ENCODE results near the gene CCL19.
"Not testable (repeated sequence)": the region's sequence is repeated elsewhere in the genome, so short reads cannot be mapped to it uniquely, and the experiment has no call there.

Gene CCL19

DNA sequence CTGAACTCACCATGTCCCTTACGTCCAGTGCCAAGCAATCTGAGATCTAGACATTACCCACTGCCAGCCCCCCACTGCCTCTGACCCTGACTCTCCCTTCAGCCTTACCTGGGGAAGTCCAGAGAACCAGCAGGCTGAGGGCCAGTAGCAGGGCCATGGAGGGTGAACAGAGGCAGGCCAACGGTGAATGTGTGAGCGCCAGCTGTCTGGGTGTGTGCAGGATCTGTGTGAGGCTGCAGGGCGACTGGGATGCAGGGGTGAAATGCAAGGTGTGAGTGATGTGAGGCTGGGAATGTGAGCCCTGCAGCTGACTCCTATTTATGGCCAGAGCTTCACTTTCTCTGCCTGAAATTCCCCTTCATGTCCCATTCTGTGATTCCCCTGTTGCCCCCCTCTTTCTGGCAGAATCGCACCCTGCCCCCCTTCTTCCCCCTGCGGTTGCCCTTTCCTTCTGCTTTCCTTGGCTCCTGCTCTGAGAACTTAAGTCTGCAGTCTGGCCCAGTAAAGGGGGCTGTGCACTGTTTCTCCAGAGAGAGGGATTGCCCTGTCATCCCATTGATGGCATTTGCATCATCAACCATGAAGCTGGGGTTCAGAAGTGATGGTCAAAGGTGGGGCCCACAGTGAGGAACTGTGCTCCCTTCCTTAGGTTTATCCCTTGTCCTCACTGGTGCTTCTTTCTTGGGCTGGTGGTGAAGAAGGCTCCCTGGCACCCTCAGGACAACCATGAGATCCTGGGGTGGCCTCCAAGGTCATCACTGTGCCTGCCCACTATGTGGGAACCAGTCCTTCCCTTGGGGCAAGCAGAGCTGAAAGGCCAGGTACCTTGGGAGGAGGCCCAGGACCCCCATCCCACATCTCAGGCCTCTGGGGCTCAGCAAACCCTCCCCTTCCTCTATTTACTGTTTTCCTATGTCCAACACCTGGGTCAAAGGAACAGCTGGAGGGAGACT is at the start of gene CCL19:
Gene CCL19 (minus strand): TSS at position 294 of the 953 bp plus-strand sequence. CDS start 137 bp downstream, at position 157.
- Histone ChIP-seq H3K27me3 (ENCODE audit: control insufficient read depth in 5 of 5, insufficient read depth in 4 of 5, low read length in 5 of 5) (no peaks in the 10 kb centered on the region), H3K27ac (ENCODE audit: low read depth, low read length) (no peak within 1 kb of the TSS)

DNA sequence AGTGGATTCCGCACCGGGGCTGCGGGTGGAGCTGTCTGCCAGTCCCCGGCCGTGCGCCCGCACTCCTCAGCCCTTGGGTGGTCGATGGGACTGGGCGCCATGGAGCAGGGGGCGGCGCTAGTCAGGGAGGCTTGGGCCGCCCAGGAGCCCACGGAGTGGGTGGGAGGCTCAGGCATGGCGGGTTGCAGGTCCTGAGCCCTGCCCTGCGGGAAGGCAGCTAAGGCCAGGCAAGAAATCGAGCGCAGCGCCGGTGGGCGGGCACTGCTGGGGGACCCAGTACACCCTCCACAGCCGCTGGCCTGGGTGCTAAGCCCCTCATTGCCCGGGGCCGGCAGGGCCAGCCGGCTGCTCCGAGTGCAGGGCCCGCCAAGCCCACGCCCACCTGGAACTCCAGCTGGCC is 49.1 kb upstream of the CCL19 start:
- not testable (repeated sequence) for H3K27ac ChIP-seq (ENCODE audit: low read depth, low read length); H3K4me1 ChIP-seq (ENCODE audit: control insufficient read depth in 5 of 5, insufficient read depth in 5 of 5, low read length in 5 of 5); H3K4me3 ChIP-seq (ENCODE audit: low read depth in 1 of 5, low read length in 5 of 5); H3K27me3 ChIP-seq (ENCODE audit: control insufficient read depth in 5 of 5, insufficient read depth in 4 of 5, low read length in 5 of 5); H3K36me3 ChIP-seq (ENCODE audit: control insufficient read depth in 5 of 5, insufficient read depth in 5 of 5, low read length in 5 of 5); H3K9ac ChIP-seq (ENCODE audit: low read length in 5 of 5); H3K9me3 ChIP-seq (ENCODE audit: control insufficient read depth in 5 of 5, low read length in 5 of 5)

More for the DNA sequence above, at the start of gene CCL19:
- no peak within 1 kb of the TSS for H3K9ac ChIP-seq (ENCODE audit: low read length in 5 of 5)
- peaks cover 2 to 27% (median 20%) of the 10 kb centered on the region in 5 donors for H3K4me1 ChIP-seq (ENCODE audit: control insufficient read depth in 5 of 5, insufficient read depth in 5 of 5, low read length in 5 of 5)
- no peak within 1 kb of the TSS for H3K4me3 ChIP-seq (ENCODE audit: low read depth in 1 of 5, low read length in 5 of 5)
- no peaks in the 10 kb centered on the region for H3K36me3 ChIP-seq (ENCODE audit: control insufficient read depth in 5 of 5, insufficient read depth in 5 of 5, low read length in 5 of 5)
- H3K9me3 ChIP-seq (ENCODE audit: control insufficient read depth in 5 of 5, low read length in 5 of 5) = no peaks in the 10 kb centered on the region

DNA sequence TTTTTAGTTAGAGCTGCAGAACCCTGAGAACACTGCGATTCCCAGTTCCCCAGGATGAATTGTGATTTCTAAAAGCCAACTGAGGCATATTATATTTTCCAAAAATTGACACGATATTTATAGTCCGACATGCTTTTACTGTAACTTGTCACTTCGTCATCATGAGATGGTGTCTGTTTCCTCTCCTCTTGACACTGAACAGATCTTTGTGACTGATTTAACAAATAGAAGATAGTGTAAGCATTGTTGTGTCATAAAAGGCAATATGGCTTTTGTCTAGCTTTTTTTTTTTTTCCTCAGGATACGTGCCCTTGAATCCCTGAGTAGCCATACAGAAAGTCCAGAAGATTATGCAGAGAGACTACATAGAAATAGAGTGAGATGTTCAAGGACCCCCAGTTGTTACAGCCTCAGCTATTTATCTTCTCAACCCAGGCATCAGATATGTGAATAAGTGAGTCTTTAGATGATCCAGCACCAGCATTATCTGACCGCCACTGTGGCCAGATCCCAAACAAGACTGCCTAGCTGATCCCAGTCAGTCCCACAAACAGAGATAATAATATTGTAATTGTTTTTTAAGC is 46.7 kb upstream of the CCL19 start:
- Histone ChIP-seq H3K9ac (ENCODE audit: low read length in 5 of 5) (no peak overlapping the region), H3K36me3 (ENCODE audit: control insufficient read depth in 5 of 5, insufficient read depth in 5 of 5, low read length in 5 of 5) (no peaks in the 10 kb centered on the region), H3K4me3 (ENCODE audit: low read depth in 1 of 5, low read length in 5 of 5) (no peak overlapping the region), H3K9me3 (ENCODE audit: control insufficient read depth in 5 of 5, low read length in 5 of 5) (no peaks in the 10 kb centered on the region), H3K4me1 (ENCODE audit: control insufficient read depth in 5 of 5, insufficient read depth in 5 of 5, low read length in 5 of 5) (no peaks in the 10 kb centered on the region), H3K27me3 (ENCODE audit: control insufficient read depth in 5 of 5, insufficient read depth in 4 of 5, low read length in 5 of 5) (no peaks in the 10 kb centered on the region), H3K27ac (ENCODE audit: low read depth, low read length) (no peak overlapping the region)

DNA sequence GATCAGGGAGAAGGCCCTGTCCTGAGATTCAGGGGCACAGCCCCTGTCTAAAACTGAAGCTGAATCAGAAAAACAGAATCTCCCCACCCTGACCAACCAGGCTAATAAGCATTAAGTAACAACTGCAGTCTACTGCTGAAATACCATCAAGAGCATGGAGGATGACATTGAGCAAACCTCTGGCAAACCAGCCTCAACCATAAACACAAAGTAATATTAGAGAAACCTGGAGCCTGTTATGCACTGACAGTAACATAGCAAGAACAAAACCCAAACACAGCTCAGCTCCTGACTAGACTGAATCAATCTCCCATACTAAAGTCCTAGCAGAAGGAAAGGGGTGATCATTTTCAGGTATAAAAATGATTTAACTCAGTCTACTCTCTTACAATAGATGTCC is 43.6 kb upstream of the CCL19 start:
- Histone ChIP-seq H3K4me3 (ENCODE audit: low read depth in 1 of 5, low read length in 5 of 5) (no peak overlapping the region), H3K27ac (ENCODE audit: low read depth, low read length) (no peak overlapping the region), H3K4me1 (ENCODE audit: control insufficient read depth in 5 of 5, insufficient read depth in 5 of 5, low read length in 5 of 5) (no peaks in the 10 kb centered on the region), H3K9ac (ENCODE audit: low read length in 5 of 5) (peak overlapping the region in 1 of 5 donors; percentile 20), H3K27me3 (ENCODE audit: control insufficient read depth in 5 of 5, insufficient read depth in 4 of 5, low read length in 5 of 5) (no peaks in the 10 kb centered on the region), H3K36me3 (ENCODE audit: control insufficient read depth in 5 of 5, insufficient read depth in 5 of 5, low read length in 5 of 5) (no peaks in the 10 kb centered on the region), H3K9me3 (ENCODE audit: control insufficient read depth in 5 of 5, low read length in 5 of 5) (no peaks in the 10 kb centered on the region)

DNA sequence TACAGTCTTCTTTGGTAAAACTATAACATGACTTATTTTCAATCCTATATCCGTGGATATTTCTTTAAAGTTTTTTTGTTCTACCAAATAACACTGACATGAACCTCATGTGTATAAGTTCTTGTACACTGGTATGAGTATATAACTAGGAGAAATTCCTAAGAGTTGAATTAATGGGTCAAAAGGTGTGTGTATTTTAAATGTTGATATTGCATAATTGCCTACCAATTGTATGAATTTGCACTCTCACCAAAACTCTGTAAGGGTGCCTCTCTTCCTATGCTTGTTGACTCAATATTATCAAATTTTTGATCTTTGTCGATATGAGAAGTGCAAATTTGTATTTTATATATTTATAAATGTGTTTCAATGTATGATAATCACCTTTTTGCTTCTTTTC is 41.8 kb upstream of the CCL19 start:
- no peaks in the 10 kb centered on the region for H3K9me3 ChIP-seq (ENCODE audit: control insufficient read depth in 5 of 5, low read length in 5 of 5)
- H3K27me3 ChIP-seq (ENCODE audit: control insufficient read depth in 5 of 5, insufficient read depth in 4 of 5, low read length in 5 of 5) = no peaks in the 10 kb centered on the region
- no peak overlapping the region for H3K4me3 ChIP-seq (ENCODE audit: low read depth in 1 of 5, low read length in 5 of 5)
- no peak overlapping the region for H3K9ac ChIP-seq (ENCODE audit: low read length in 5 of 5)
- H3K36me3 ChIP-seq (ENCODE audit: control insufficient read depth in 5 of 5, insufficient read depth in 5 of 5, low read length in 5 of 5) = no peaks in the 10 kb centered on the region
- no peak overlapping the region for H3K27ac ChIP-seq (ENCODE audit: low read depth, low read length)
- no peaks in the 10 kb centered on the region for H3K4me1 ChIP-seq (ENCODE audit: control insufficient read depth in 5 of 5, insufficient read depth in 5 of 5, low read length in 5 of 5)

DNA sequence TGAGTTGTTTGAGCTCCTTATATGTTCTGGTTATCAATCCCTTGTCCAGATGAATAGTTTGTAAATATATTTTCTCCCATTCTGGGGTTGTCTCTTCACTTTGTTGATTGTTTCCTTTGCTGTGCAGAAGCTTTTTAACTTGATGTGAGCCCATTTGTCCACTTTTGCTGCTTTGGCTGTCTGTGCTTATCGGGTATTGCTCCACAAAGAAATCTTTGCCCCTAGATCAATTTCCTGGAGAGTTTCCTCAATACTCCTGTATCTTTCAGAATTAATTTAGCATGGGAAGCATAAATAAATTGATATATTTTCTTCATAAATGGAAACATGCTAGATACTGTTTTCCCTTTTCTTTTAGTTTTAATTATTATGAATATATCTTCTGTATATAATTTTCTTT is 41.4 kb upstream of the CCL19 start:
- no peaks in the 10 kb centered on the region for H3K4me1 ChIP-seq (ENCODE audit: control insufficient read depth in 5 of 5, insufficient read depth in 5 of 5, low read length in 5 of 5)
- no peaks in the 10 kb centered on the region for H3K36me3 ChIP-seq (ENCODE audit: control insufficient read depth in 5 of 5, insufficient read depth in 5 of 5, low read length in 5 of 5)
- H3K9ac ChIP-seq (ENCODE audit: low read length in 5 of 5) = no peak overlapping the region
- no peak overlapping the region for H3K4me3 ChIP-seq (ENCODE audit: low read depth in 1 of 5, low read length in 5 of 5)
- no peaks in the 10 kb centered on the region for H3K9me3 ChIP-seq (ENCODE audit: control insufficient read depth in 5 of 5, low read length in 5 of 5)
- H3K27ac ChIP-seq (ENCODE audit: low read depth, low read length) = no peak overlapping the region
- no peaks in the 10 kb centered on the region for H3K27me3 ChIP-seq (ENCODE audit: control insufficient read depth in 5 of 5, insufficient read depth in 4 of 5, low read length in 5 of 5)

DNA sequence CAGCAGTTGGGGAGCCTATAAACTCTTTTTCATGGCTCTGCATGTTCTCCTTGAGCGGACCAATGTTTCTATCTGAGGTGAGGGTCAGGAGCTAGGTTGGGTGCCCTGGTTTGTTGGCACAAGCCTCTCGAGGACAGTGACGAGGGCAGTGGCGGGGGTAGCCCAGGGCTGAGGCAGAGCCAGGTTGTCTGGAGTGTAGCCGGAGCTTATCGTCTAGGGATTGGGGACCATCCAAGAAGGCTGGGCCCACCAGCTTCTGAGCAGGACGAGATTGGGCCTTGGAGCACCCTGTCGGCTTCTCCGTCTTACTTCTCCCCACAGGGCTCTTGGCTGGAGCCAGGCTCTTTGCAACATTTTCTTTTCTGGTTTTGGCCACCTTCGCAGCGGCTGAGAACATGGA is 32.1 kb upstream of the CCL19 start:
- Histone ChIP-seq H3K4me1 (ENCODE audit: control insufficient read depth in 5 of 5, insufficient read depth in 5 of 5, low read length in 5 of 5) (peaks cover 0 to 3% (median 0%) of the 10 kb centered on the region in 5 donors), H3K27me3 (ENCODE audit: control insufficient read depth in 5 of 5, insufficient read depth in 4 of 5, low read length in 5 of 5) (no peaks in the 10 kb centered on the region), H3K36me3 (ENCODE audit: control insufficient read depth in 5 of 5, insufficient read depth in 5 of 5, low read length in 5 of 5) (no peaks in the 10 kb centered on the region), H3K27ac (ENCODE audit: low read depth, low read length) (no peak overlapping the region), H3K4me3 (ENCODE audit: low read depth in 1 of 5, low read length in 5 of 5) (no peak overlapping the region), H3K9me3 (ENCODE audit: control insufficient read depth in 5 of 5, low read length in 5 of 5) (no peaks in the 10 kb centered on the region), H3K9ac (ENCODE audit: low read length in 5 of 5) (no peak overlapping the region)

DNA sequence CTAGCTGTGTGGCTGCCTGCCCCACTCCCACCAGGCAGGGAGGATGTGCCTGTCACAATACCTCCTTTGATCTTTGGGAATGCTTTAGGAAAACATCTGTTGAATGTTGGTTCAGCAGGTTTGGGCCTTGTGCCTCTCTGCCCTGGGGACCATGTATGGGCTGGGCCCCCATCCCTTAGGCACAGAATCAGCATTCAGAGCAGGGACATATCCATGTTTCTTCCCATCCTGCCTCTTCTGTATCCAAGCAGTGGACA is 28.6 kb upstream of the CCL19 start:
- not testable (repeated sequence) for H3K4me1 ChIP-seq (ENCODE audit: control insufficient read depth in 5 of 5, insufficient read depth in 5 of 5, low read length in 5 of 5); H3K27me3 ChIP-seq (ENCODE audit: control insufficient read depth in 5 of 5, insufficient read depth in 4 of 5, low read length in 5 of 5); H3K9ac ChIP-seq (ENCODE audit: low read length in 5 of 5); H3K9me3 ChIP-seq (ENCODE audit: control insufficient read depth in 5 of 5, low read length in 5 of 5); H3K36me3 ChIP-seq (ENCODE audit: control insufficient read depth in 5 of 5, insufficient read depth in 5 of 5, low read length in 5 of 5); H3K27ac ChIP-seq (ENCODE audit: low read depth, low read length); H3K4me3 ChIP-seq (ENCODE audit: low read depth in 1 of 5, low read length in 5 of 5)

DNA sequence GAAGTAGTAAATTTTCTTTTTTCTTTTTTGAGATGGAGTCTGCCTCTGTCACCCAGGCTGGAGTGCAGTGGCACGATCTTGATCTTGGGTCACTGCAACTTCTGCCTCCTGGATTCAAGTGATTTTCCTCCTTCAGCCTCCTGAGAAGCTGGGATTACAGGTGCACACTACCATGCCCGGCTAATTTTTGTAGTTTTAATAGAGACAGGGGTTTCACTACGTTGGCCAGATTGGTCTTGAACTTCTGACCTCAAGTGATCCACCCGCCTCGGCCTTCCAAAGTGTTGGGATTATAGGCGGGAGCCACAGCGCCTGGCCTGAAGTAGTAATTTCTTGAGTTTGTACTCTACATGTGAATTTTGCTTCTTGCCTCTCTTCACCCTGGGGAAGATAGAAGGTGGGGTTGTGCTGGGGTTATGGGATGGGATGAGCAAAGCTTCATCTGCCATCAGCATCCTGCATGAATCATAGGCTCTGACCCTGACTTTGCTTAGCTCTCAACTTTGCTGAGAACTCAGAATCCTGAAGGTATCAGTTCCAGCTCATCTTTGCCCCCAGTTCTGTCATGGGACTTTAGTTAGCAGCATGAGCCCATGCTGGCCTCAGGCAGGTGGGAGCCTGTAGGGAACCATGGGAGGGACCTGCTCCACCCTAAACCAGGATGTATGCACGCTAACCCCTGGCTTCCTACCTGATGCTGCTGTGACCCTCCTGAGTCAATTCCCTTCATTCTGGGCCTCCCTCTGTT is 28.1 kb upstream of the CCL19 start:
- H3K27me3 ChIP-seq (ENCODE audit: control insufficient read depth in 5 of 5, insufficient read depth in 4 of 5, low read length in 5 of 5) = peaks cover 0 to 2% (median 0%) of the 10 kb centered on the region in 5 donors
- H3K27ac ChIP-seq (ENCODE audit: low read depth, low read length) = no peak overlapping the region
- H3K4me1 ChIP-seq (ENCODE audit: control insufficient read depth in 5 of 5, insufficient read depth in 5 of 5, low read length in 5 of 5) = peaks cover 0 to 8% (median 0%) of the 10 kb centered on the region in 5 donors
- no peaks in the 10 kb centered on the region for H3K36me3 ChIP-seq (ENCODE audit: control insufficient read depth in 5 of 5, insufficient read depth in 5 of 5, low read length in 5 of 5)
- H3K9ac ChIP-seq (ENCODE audit: low read length in 5 of 5) = no peak overlapping the region
- no peaks in the 10 kb centered on the region for H3K9me3 ChIP-seq (ENCODE audit: control insufficient read depth in 5 of 5, low read length in 5 of 5)
- no peak overlapping the region for H3K4me3 ChIP-seq (ENCODE audit: low read depth in 1 of 5, low read length in 5 of 5)

DNA sequence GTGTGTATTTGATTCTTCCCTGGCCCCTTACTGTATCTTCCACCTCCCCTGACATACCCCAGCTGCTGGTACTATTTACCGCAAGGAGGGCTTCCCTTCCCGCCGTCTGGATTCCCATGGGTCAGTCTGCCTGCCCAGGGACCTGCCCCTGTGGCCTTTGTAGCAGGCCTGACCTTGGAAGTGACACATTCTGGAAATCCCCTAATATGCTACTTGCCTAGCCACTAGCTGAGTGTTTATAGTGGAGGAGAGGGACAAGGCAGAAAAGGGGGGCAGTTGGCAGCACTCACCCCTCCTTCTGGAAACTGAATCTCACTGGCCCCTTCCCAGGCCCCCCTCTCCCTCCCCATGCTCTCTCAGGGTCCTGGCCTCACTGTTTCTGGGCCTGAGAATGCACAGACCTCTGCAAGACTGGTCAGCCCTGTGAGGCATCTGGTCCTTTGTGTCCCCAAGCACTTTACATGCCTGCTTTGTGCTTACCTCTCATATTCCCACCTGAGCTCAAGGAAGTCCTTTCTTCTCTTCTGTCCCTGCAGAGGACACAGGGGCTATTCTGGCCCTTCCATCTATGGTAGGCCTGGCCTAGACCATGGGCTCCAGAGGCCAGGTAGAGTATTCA is 27.0 kb upstream of the CCL19 start:
- Histone ChIP-seq H3K4me3 (ENCODE audit: low read depth in 1 of 5, low read length in 5 of 5) (no peak overlapping the region), H3K9ac (ENCODE audit: low read length in 5 of 5) (no peak overlapping the region), H3K27ac (ENCODE audit: low read depth, low read length) (no peak overlapping the region), H3K4me1 (ENCODE audit: control insufficient read depth in 5 of 5, insufficient read depth in 5 of 5, low read length in 5 of 5) (peaks cover 0 to 8% (median 0%) of the 10 kb centered on the region in 5 donors), H3K27me3 (ENCODE audit: control insufficient read depth in 5 of 5, insufficient read depth in 4 of 5, low read length in 5 of 5) (peaks cover 0 to 2% (median 0%) of the 10 kb centered on the region in 5 donors), H3K9me3 (ENCODE audit: control insufficient read depth in 5 of 5, low read length in 5 of 5) (no peaks in the 10 kb centered on the region), H3K36me3 (ENCODE audit: control insufficient read depth in 5 of 5, insufficient read depth in 5 of 5, low read length in 5 of 5) (no peaks in the 10 kb centered on the region)
